NCI-H1436 treated with DMSO at 0.1 percent for 48 hours (cell line): ENCODE data around the gene PIK3AP1.
"Not testable (repeated sequence)": the region's sequence is repeated elsewhere in the genome, so short reads cannot be mapped to it uniquely, and the experiment has no call there.

Source experiments
- DNase-seq: peaks from one replicate; lab custom pipeline; 2025; lab: John Stamatoyannopoulos, UW

The PIK3AP1 gene

GRCh38 chr10:96696845-96697425, 23.4 kb downstream of the PIK3AP1 start:
- DNase-seq: no peak

- DNase-seq: no peak
These were observed 24.2 kb downstream of the PIK3AP1 start for GRCh38 chr10:96695975-96696634.

DNA sequence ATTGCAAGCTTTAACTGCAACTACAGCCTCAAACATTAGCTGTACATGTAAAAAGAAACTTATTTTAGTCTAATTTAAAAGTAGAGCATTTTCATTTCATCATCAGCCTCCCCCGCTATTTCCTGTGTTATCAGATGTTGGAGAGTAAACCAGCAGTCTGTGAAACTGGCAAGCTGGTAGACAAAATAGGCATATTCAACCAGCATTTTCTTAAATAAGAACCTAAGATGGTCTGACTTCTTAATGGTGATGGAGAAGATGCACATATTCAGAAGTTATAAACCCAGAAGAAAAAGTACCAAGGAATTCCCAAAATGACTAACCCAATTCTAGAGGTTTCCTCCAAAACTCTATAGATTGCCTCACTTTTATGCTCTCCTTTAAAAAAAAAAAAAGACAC, 24.9 kb downstream of the PIK3AP1 start:
- no peak for DNase-seq

- DNase-seq: no peak
These were observed 26.9 kb downstream of the PIK3AP1 start for GRCh38 chr10:96693431-96693830.

GRCh38 chr10:96692427-96692826, 27.9 kb downstream of the PIK3AP1 start:
- no peak for DNase-seq

DNA sequence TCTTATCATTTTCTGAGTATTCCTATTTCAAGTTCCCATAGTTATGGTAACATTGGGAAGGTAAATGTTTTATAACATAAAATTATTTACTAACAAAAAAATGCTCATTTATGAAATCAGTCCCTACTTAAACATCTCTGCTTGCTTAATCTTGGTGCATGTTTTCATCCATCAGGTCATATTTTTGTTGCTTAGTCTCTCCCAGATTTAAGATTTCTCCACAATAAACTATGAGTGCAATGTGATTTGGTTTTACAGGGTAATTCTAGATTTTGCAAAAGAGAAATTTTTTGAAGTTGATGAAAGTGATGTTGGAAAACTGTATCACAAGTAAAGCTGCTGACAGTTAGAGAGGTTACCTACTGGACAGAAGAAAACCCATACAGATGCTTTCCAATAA, 28.6 kb downstream of the PIK3AP1 start:
- DNase-seq: no peak

GRCh38 chr10:96690755-96691730, 29.3 kb downstream of the PIK3AP1 start:
- DNase-seq: no peak

DNA sequence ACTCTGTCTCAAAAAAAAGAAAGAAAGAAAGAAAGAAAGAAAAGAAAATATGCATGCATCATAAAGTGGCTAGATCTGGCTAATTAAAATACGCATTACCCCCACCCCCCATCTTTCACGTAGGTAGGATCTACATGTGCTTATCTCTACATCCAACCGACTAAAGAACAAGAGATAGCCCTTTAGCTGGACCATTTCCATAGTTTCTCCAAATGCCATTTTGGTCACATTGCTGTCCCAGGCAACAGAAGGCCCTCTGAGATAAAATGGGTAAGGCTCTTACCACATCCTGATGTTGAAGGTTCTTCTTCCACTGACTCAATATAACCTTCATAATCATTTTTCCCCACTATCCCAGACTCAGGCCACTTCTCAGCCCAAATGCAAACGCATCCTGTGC, 31.5 kb downstream of the PIK3AP1 start:
- DNase-seq: no peak

DNA sequence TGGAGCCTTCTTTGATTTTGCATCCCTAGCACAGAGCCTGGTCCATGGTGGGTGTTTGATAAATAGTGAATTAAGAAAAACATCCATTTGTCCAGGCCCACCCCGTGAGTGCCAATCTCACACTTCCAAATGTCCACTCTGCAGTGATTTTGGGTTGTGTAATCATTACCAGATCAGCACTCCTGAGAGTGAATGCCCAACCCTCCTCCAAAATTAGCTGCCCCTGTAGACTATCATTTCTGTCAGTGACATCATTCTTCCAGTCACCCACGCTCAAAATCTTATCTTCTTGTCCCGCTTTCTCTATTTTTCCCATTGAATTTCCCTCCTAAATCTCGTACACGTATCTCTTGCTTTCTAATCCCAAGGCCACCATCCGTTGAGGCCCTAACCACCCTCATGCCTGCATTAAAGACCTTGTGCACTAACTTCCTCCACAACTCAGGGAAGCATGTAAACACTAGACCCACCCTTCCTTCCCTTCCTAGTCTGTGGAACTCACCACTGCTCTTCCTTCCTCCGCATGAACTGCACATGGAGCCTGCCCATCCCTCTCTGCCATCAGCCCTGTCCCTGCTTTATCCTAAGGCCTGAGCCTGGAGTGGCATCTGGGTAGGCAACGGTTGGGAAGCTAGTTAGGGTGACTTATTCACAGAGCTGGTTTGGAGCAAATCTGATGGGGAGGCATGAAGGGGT, 32.8 kb downstream of the PIK3AP1 start:
- no peak for DNase-seq

- DNase-seq: no peak
These were observed 33.8 kb downstream of the PIK3AP1 start for GRCh38 chr10:96686514-96686913.

DNA sequence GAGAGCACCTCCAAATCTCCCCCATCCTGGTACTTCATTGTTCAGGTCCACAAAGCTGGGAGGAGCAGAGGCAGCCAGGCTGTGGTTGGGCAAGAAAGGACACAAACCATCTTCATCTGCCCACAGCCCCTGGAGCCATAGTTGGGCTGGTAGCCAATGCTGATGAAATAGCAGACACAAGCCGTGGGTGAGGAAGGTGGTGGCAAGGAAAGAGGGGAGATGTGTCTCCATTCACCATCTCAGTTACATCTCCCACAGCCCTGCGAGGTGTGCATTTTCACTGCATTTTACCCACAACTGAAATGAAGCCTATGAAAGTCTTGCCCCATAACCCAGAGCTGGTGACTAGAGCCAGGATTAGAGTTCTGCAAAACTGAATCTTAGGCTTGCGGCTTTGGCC, 35.0 kb downstream of the PIK3AP1 start:
- no peak for DNase-seq

- DNase-seq: no peak
These were observed 35.5 kb downstream of the PIK3AP1 start for GRCh38 chr10:96684826-96685225.

- no peak for DNase-seq
These were observed 36.6 kb downstream of the PIK3AP1 start for GRCh38 chr10:96683710-96684109.

DNA sequence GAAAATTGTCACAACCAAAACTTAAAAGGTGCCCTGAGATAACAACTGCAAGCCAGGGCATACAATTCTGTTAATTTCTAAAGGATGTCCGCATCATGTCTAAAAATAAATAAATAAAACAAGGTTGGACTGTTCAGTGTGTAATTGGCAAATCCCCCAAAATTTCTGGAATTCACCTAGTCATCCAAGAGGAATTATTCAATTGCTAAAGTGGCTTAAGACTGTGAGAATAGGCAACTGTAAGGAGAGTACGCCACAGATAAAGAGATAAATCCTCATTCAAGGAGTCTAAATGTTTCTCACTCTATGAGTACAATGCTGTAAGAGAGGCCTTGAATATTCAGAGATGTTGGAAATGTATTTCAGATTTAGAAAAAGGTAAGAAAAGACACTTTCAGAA, 37.2 kb downstream of the PIK3AP1 start:
- DNase-seq: no peak

- no peak for DNase-seq
These were observed 38.8 kb downstream of the PIK3AP1 start for GRCh38 chr10:96681524-96681923.

GRCh38 chr10:96680463-96680862, 39.9 kb downstream of the PIK3AP1 start:
- not testable (repeated sequence) for DNase-seq

DNA sequence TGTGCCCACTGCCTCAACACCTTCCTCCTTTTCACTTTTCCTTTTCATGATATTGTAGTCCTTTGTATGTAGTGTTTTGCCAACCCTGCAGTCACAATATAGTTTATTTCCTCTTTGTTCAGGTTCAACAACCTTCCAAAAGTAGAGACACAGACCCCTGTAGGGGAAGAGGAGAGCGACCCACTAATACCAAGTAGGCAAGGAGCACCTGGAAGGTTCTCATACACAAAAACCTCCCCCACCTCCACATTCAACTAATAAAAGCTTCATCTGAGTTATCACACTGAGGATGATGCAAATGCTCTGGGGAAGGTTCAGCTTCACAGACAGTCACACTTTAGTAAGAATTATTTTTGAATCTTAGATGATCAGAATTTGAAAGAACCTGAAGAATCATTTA, 41.6 kb downstream of the PIK3AP1 start:
- no peak for DNase-seq

DNA sequence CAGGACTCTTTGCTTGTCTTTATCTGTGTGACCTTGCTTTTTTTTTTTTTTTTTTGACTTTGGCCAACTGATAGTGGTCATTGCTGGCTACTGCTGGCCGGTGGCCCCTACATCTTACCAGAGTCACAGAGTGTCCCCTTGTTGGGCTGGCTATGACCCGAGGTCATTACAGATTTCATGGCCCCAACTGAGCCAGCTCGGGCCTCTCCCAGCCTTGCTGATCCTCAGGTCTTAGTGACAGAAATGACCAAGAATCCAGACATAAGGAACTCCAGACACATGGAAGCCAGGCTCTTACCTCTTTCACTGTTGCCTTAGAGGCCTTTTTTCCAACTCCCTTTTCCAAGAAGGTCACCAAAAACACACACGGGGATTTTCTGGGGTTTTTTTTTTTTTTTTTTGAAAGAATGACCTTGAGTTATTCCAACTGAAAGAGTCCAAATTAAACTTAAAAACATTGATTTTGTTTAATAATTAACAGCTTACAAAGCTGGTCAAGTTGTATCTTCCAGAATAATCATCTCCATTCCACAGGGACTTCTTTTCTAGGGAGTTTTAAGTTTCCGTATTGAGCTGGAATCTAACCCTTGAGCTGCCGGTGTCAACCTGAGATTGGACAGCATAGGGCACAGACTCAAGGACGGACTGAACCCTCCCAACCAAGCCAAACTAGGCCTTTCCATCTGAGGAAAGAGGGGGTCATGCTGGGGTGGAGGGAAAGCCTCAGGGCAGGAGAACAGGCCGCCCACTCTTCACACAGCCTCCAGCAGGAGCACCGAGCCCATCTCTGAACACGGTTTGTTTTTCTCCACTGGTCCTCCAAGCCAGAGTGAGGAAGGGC, 43.8 kb downstream of the PIK3AP1 start:
- no peak for DNase-seq

GRCh38 chr10:96675846-96676245, 44.5 kb downstream of the PIK3AP1 start:
- no peak for DNase-seq

DNA sequence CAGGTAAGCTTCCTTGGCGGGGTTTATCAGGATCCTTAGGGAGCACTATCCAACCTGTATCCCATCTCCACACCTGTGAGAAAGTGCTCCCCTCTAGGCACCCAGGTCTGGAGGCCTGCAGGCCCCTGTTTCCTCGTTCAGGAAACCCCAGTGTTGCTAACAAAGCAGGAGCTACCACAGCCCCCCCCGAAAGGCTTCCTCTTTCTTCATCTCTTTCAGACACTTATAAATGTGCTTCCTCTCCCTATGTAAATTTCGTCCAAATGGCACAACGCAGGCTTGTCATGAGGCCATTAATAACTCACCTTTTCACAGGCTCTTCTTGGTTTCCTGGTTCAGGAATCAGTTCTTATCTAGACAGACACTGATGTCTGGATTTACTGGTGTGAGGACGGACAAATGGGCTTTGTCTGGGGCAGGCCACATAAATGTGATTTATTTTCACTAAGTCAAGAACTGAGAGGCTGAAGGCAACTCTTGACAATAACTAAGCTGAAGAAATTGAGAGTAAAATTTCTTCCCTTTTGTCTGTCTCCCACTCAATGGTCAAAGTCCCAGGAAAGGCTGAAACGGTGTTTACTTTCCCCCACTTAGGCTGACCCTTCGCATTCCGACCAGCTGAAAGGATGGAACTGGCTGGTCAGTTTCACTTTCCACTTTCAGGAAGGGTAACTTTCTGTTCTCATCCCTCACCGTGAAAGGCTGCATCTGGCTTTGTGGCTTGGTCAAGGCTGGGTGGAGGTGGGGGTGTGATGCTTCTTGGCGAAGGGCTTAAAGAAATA, 46.8 kb downstream of the PIK3AP1 start:
- DNase-seq: no peak
